Neural progenitor cell (in vitro differentiated cells): ENCODE results near the gene MIA2. TPM values are rescaled to one million over a fixed set of nuclear protein-coding genes. Genes with fewer than 3 reads are reported as not detected.

Experiments used
- DNase-seq: peaks from one replicate; pipeline ENCODE4 v3.0.0-alpha.2; 2016; ENCODE audit warnings: low spot score
- H2AFZ ChIP-seq: fragments of 200-600 bp; sonication (generic); replicated peaks from 2 replicates; pipeline ENCODE4 v1.6.1; 2016; ENCODE audit warnings: antibody characterized with exemption
- H3F3A ChIP-seq: fragments of 200-600 bp; sonication (generic); 2 replicates; pipeline ENCODE4 v1.6.1; 2016; ENCODE audit warnings: antibody characterized with exemption, low read depth
- H3K27ac ChIP-seq: fragments of 200-600 bp; sonication (generic); 2 replicates; pipeline ENCODE4 v1.5.1; 2016; ENCODE audit warnings: mild to moderate bottlenecking
- H3K27me3 ChIP-seq: fragments of 200-600 bp; sonication (generic); 2 replicates; pipeline ENCODE4 v1.6.1; 2016; ENCODE audit warnings: mild to moderate bottlenecking, moderate library complexity
- H3K36me3 ChIP-seq: fragments of 200-600 bp; sonication (generic); 2 replicates; pipeline ENCODE4 v1.5.1; 2016
- H3K4me1 ChIP-seq: fragments of 200-600 bp; sonication (generic); 2 replicates; pipeline ENCODE4 v1.6.1; 2016; ENCODE audit warnings: mixed run types
- H3K4me2 ChIP-seq: fragments of 200-600 bp; sonication (generic); 2 replicates; pipeline ENCODE4 v1.6.1; 2016
- H3K4me3 ChIP-seq: fragments of 200-600 bp; sonication (generic); 2 replicates; pipeline ENCODE4 v1.5.1; 2016
- H3K79me2 ChIP-seq: fragments of 200-600 bp; sonication (generic); 2 replicates; pipeline ENCODE4 v1.6.1; 2016; ENCODE audit warnings: low read depth
- H3K9ac ChIP-seq: fragments of 200-600 bp; sonication (generic); 2 replicates; pipeline ENCODE4 v1.6.1; 2016
- H3K9me3 ChIP-seq: fragments of 200-600 bp; sonication (generic); 2 replicates; pipeline ENCODE4 v1.5.1; 2016; ENCODE audit warnings: low read depth
- H4K20me1 ChIP-seq: fragments of 200-600 bp; sonication (generic); 2 replicates; pipeline ENCODE4 v1.6.1; 2016; ENCODE audit warnings: low read depth
- H3K27ac Mint-ChIP-seq: 3 replicates; pipeline ENCODE4 v1.8.0; 2021; ENCODE audit warnings: mixed read lengths
- H3K27me3 Mint-ChIP-seq: 2 replicates; pipeline ENCODE4 v1.8.0; 2022; ENCODE audit warnings: low read depth, mild to moderate bottlenecking, inconsistent platforms, moderate library complexity, mixed read lengths; ENCODE audit not compliant: insufficient read depth
- H3K36me3 Mint-ChIP-seq: 3 replicates; pipeline ENCODE4 v1.8.0; 2021; ENCODE audit warnings: mixed read lengths
- H3K4me1 Mint-ChIP-seq: 3 replicates; pipeline ENCODE4 v1.8.0; 2021; ENCODE audit warnings: mixed read lengths
- H3K4me3 Mint-ChIP-seq: 3 replicates; pipeline ENCODE4 v1.8.0; 2021; ENCODE audit warnings: mild to moderate bottlenecking, moderate library complexity, mixed read lengths
- H3K9me3 Mint-ChIP-seq: 3 replicates; pipeline ENCODE4 v1.8.0; 2020; ENCODE audit warnings: mixed read lengths
- EZH2 ChIP-seq: fragments of 200-600 bp; sonication (generic); IDR thresholded peaks from 2 replicates; pipeline ENCODE4 v1.6.1; 2017; ENCODE audit warnings: antibody characterized with exemption, mild to moderate bottlenecking, moderate library complexity
- EZH2phosphoT487 ChIP-seq: fragments of 200-600 bp; sonication (generic); IDR thresholded peaks from 2 replicates; pipeline ENCODE4 v1.6.1; 2017; ENCODE audit warnings: antibody characterized with exemption
- total RNA-seq: library from RNA; depleted of rRNA; stranded (reverse); fragments of >200 nt; gene quantifications from 2 replicates; pipeline ENCODE4 v1.2.3, GENCODE V29; 2015; ENCODE audit warnings: low replicate concordance
- TF ChIP-seq, protein P1 (sequence below): fragments of 200-600 bp; sonication (generic); IDR thresholded peaks from 2 replicates; pipeline ENCODE4 v1.5.1; 2017; ENCODE audit warnings: antibody characterized with exemption, mild to moderate bottlenecking

Gene MIA2
- total RNA-seq, 1 donor from 2014 or later = 13.0 TPM

DNA sequence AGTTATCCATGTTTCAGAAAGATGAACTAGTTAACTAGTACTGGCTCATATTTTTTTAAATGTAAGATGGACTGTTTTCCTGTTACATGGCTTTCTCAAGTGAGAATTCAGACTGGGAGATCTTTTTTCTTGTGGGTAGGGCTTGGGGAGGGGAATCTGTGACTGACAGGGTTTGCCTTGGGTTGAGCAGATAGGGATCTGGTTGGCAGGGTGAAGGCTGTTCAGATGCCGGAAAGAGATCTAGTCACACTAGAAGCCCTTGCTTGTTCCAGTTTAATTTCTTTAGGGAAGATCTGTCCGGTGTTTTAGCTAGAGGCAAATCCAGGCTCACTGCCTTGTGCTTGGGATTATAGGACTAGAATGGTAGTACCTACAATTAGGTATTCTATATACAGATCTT is 135.3 kb downstream of the MIA2 start:
- H3K9me3 Mint-ChIP-seq = peaks cover 19% of the 10 kb centered on the region
- H2AFZ ChIP-seq = no peak overlapping the region
- H3K27me3 ChIP-seq = no peaks in the 10 kb centered on the region
- peaks cover 40% of the 10 kb centered on the region for H3F3A ChIP-seq
- peak overlapping the region; percentile 64 for H3K4me2 ChIP-seq
- peaks cover 14% of the 10 kb centered on the region for H3K36me3 Mint-ChIP-seq
- no peak overlapping the region for H3K4me3 Mint-ChIP-seq
- no peaks in the 10 kb centered on the region for H4K20me1 ChIP-seq
- H3K4me1 Mint-ChIP-seq = peaks cover 24% of the 10 kb centered on the region
- no peaks in the 10 kb centered on the region for H3K36me3 ChIP-seq
- H3K79me2 ChIP-seq = no peaks in the 10 kb centered on the region
- H3K9me3 ChIP-seq = peaks cover 7% of the 10 kb centered on the region
- H3K27me3 Mint-ChIP-seq = no peaks in the 10 kb centered on the region
- H3K9ac ChIP-seq = no peak overlapping the region
- peak; percentile 6 for DNase-seq
- no peak overlapping the region for H3K4me3 ChIP-seq
- H3K4me1 ChIP-seq = peaks cover 40% of the 10 kb centered on the region
- TF ChIP-seq EZH2phosphoT487 (no peak), EZH2 (no peak)
- TF ChIP-seq, protein P1, sequence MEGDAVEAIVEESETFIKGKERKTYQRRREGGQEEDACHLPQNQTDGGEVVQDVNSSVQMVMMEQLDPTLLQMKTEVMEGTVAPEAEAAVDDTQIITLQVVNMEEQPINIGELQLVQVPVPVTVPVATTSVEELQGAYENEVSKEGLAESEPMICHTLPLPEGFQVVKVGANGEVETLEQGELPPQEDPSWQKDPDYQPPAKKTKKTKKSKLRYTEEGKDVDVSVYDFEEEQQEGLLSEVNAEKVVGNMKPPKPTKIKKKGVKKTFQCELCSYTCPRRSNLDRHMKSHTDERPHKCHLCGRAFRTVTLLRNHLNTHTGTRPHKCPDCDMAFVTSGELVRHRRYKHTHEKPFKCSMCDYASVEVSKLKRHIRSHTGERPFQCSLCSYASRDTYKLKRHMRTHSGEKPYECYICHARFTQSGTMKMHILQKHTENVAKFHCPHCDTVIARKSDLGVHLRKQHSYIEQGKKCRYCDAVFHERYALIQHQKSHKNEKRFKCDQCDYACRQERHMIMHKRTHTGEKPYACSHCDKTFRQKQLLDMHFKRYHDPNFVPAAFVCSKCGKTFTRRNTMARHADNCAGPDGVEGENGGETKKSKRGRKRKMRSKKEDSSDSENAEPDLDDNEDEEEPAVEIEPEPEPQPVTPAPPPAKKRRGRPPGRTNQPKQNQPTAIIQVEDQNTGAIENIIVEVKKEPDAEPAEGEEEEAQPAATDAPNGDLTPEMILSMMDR = no peak
- no peak overlapping the region for H3K27ac Mint-ChIP-seq
- H3K27ac ChIP-seq = peak overlapping the region; percentile 82

DNA sequence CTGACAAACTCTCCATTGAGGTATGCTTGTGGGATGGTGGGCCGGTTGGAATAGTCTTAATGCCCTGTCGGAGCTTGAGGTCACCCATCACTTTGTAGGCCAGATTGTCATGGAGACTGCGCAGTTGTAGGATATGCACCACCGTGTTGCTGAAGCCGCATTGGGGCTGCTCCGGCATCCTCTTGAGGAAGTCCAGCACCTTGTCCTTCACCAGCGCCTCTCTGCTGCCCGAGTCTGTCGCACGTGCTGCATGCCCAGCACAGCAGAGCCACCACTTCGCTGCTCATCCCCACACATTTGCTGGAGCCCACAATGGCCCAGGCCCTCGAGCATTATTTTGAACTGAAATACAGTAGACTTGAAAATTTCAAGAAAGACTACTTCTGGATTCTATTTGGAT is 136.7 kb downstream of the MIA2 start:
- Histone ChIP-seq H3K27ac (no peak overlapping the region), H3K4me1 (peaks cover 40% of the 10 kb centered on the region), H2AFZ (no peak overlapping the region), H3K4me3 (no peak overlapping the region), H3K27me3 (no peaks in the 10 kb centered on the region), H3K9me3 (no peaks in the 10 kb centered on the region), H3K36me3 (no peaks in the 10 kb centered on the region), H3K9ac (no peak overlapping the region), H4K20me1 (no peaks in the 10 kb centered on the region), H3K79me2 (no peaks in the 10 kb centered on the region), H3K4me2 (no peak overlapping the region), H3F3A (peaks cover 40% of the 10 kb centered on the region)
- no peak for TF ChIP-seq EZH2
- no peak for TF ChIP-seq EZH2phosphoT487
- TF ChIP-seq, protein P1 = no peak
- H3K4me1 Mint-ChIP-seq = peaks cover 24% of the 10 kb centered on the region
- no peak for DNase-seq
- H3K36me3 Mint-ChIP-seq = peaks cover 8% of the 10 kb centered on the region
- no peak overlapping the region for H3K4me3 Mint-ChIP-seq
- H3K27me3 Mint-ChIP-seq = no peaks in the 10 kb centered on the region
- H3K9me3 Mint-ChIP-seq = peaks cover 9% of the 10 kb centered on the region
- H3K27ac Mint-ChIP-seq = peak overlapping the region; percentile 46

- no peaks in the 10 kb centered on the region for H4K20me1 ChIP-seq
- H3K36me3 ChIP-seq = no peaks in the 10 kb centered on the region
- H3K4me1 ChIP-seq = peaks cover 44% of the 10 kb centered on the region
- no peak overlapping the region for H2AFZ ChIP-seq
- H3K27ac ChIP-seq = no peak overlapping the region
- Mint-ChIP-seq H3K9me3 (no peaks in the 10 kb centered on the region), H3K36me3 (peaks cover 2% of the 10 kb centered on the region), H3K27me3 (no peaks in the 10 kb centered on the region), H3K4me1 (peaks cover 30% of the 10 kb centered on the region), H3K4me3 (no peak overlapping the region), H3K27ac (no peak overlapping the region)
- H3K79me2 ChIP-seq = no peaks in the 10 kb centered on the region
- H3K27me3 ChIP-seq = no peaks in the 10 kb centered on the region
- no peak overlapping the region for H3K9ac ChIP-seq
- TF ChIP-seq, protein P1 = no peak
- no peak for TF ChIP-seq EZH2
- no peak for TF ChIP-seq EZH2phosphoT487
- H3K9me3 ChIP-seq = no peaks in the 10 kb centered on the region
- H3K4me3 ChIP-seq = no peak overlapping the region
- no peak overlapping the region for H3K4me2 ChIP-seq
- DNase-seq = no peak
- H3F3A ChIP-seq = peaks cover 32% of the 10 kb centered on the region
Measured at GRCh38 chr14:39372656-39373055, 138.9 kb downstream of the MIA2 start.
